GM21723 (cell line): Measurements from ENCODE around the gene SIAH1.
"Not testable (repeated sequence)": the region's sequence is repeated elsewhere in the genome, so short reads cannot be mapped to it uniquely, and the experiment has no call there.

Source experiments
- ATAC-seq: cut with Tn5 transposase; IDR thresholded peaks from one replicate; pipeline ENCODE4 v1.9.1; 2021; ENCODE audit warnings: mild to moderate bottlenecking, moderate library complexity; ENCODE audit not compliant: unreplicated experiment

SIAH1 gene

GRCh38 chr16:48335961-48336360, 49.3 kb downstream of the SIAH1 start:
- ATAC-seq, result no peak

GRCh38 chr16:48334325-48334724, 50.9 kb downstream of the SIAH1 start:
- ATAC-seq, result no peak

GRCh38 chr16:48332978-48333377, 52.2 kb downstream of the SIAH1 start:
- ATAC-seq, result no peak

GRCh38 chr16:48330841-48331192, 54.4 kb downstream of the SIAH1 start:
- ATAC-seq, result no peak

GRCh38 chr16:48330189-48330840, 54.9 kb downstream of the SIAH1 start:
- ATAC-seq, result no peak

GRCh38 chr16:48329138-48329537, 56.1 kb downstream of the SIAH1 start:
- no peak for ATAC-seq

- no peak for ATAC-seq
These were observed 58.3 kb downstream of the SIAH1 start for GRCh38 chr16:48326915-48327314.

- no peak for ATAC-seq
These were observed 61.1 kb downstream of the SIAH1 start for GRCh38 chr16:48323783-48324775.

GRCh38 chr16:48321317-48322036, 63.7 kb downstream of the SIAH1 start:
- ATAC-seq, result no peak

- no peak for ATAC-seq
These were observed 66.6 kb downstream of the SIAH1 start for GRCh38 chr16:48318630-48319029.

- no peak for ATAC-seq
These were observed 67.4 kb downstream of the SIAH1 start for GRCh38 chr16:48317614-48318315.

GRCh38 chr16:48317026-48317425, 68.2 kb downstream of the SIAH1 start:
- ATAC-seq, result no peak

- ATAC-seq, result not testable (repeated sequence)
These were observed 71.3 kb downstream of the SIAH1 start for GRCh38 chr16:48313905-48314304.

- no peak for ATAC-seq
These were observed 74.1 kb downstream of the SIAH1 start for GRCh38 chr16:48310908-48311641.
